HepG2 (cell line): ENCODE results near the gene ATF6. TPM values are rescaled to one million over a fixed set of nuclear protein-coding genes. Genes with fewer than 3 reads are reported as not detected.
A peak's percentile ranks its signal among the peaks of the same experiment; 100 is the strongest.

Source experiments
- ATAC-seq: fragments of 200-7000 bp; cut with Tn5 transposase; 3 replicates; pipeline ENCODE4 v1.9.1; 2020; ENCODE audit warnings: mild to moderate bottlenecking, moderate library complexity
- BruUV-seq: library from RNA; stranded (reverse); fragments of 400-500 nt; replicated peaks from 2 replicates; lab custom pipeline; 2021; lab: Mats Ljungman, UMichigan
- CTCF ChIA-PET: fragments of 300-600 bp; formaldehyde crosslinking; extraction: SDS; loops from one replicate; lab custom pipeline; 2021; ENCODE audit warnings: low total read pairs, inconsistent platforms, low intra/inter-chr PET ratio; lab: Yijun Ruan, JAX
- POLR2A ChIA-PET: fragments of 350-600 bp; sonication (Branson Sonifier 250); formaldehyde crosslinking; loops from one replicate; lab custom pipeline; 2020; ENCODE audit warnings: antibody characterized with exemption, inconsistent platforms; lab: Yijun Ruan, JAX
- DNase-seq: peaks from one replicate; pipeline ENCODE4 v3.0.0-alpha.2; 2015; ENCODE audit warnings: low spot score
- FAIRE-seq: peaks from 3 replicates; lab custom pipeline; 2011; peaks lifted over from hg19 to GRCh38; lab: Jason Lieb, UNC
- H2AFZ ChIP-seq: one replicate; pipeline ENCODE4 v1.6.1; 2011; ENCODE audit warnings: low read length, inconsistent platforms
- H3K27ac ChIP-seq: fragments of 300-600 bp; 3 replicates; pipeline ENCODE4 v1.8.0; 2011; ENCODE audit warnings: mixed run types, mild to moderate bottlenecking, mixed read lengths, low read length, inconsistent platforms; ENCODE audit not compliant: insufficient read depth; ENCODE audit errors: extremely low read length
- H3K27me3 ChIP-seq, 2 experiments: fragments of 200-600 bp in 1 of 2; 2 replicates in 1 of 2; 3 replicates in 1 of 2; pipeline versions ENCODE4 v1.6.0 to v1.8.0; 2011; ENCODE audit warnings: low read length in 2 of 2, mild to moderate bottlenecking in 2 of 2, moderate library complexity in 2 of 2, inconsistent platforms in 1 of 2; ENCODE audit not compliant: insufficient read depth in 2 of 2, control insufficient read depth in 1 of 2
- H3K36me3 ChIP-seq, 2 experiments: fragments of 200-600 bp in 1 of 2; replicated peaks in 1 of 2; 2 replicates in 1 of 2; 3 replicates in 1 of 2; pipeline versions ENCODE4 v1.5.1 to v1.8.0; 2011; ENCODE audit warnings: low read length in 2 of 2, inconsistent platforms in 1 of 2; ENCODE audit not compliant: insufficient read depth in 2 of 2, control insufficient read depth in 1 of 2
- H3K4me1 ChIP-seq: 2 replicates; pipeline ENCODE4 v1.5.1; 2012; ENCODE audit warnings: low read length, inconsistent platforms; ENCODE audit not compliant: insufficient read depth
- H3K4me2 ChIP-seq: 2 replicates; pipeline ENCODE4 v1.6.0; 2011; ENCODE audit warnings: low read depth, low read length, inconsistent platforms
- H3K4me3 ChIP-seq, 3 experiments: fragments of 200-600 bp in 1 of 3; sonication (generic), shearing (Covaris generic) in 1 of 3; replicated peaks in 1 of 3; 2 replicates each; pipeline ENCODE4 v1.5.1; 2011 to 2016; ENCODE audit warnings: low read length in 3 of 3, inconsistent platforms in 2 of 3, low read depth in 2 of 3, mild to moderate bottlenecking in 2 of 3, control low read depth in 1 of 3, mixed read lengths in 1 of 3; ENCODE audit not compliant: insufficient read depth in 1 of 3
- H3K79me2 ChIP-seq: one replicate; pipeline ENCODE4 v1.6.1; 2011; ENCODE audit warnings: low read length, inconsistent platforms; ENCODE audit not compliant: insufficient read depth
- H3K9ac ChIP-seq: 2 replicates; pipeline ENCODE4 v1.6.0; 2011; ENCODE audit warnings: mild to moderate bottlenecking, low read depth, low read length, inconsistent platforms; ENCODE audit not compliant: insufficient read depth
- H3K9me3 ChIP-seq: 2 replicates; pipeline ENCODE4 v1.5.1; 2012; ENCODE audit warnings: mild to moderate bottlenecking, low read length
- H4K20me1 ChIP-seq: 2 replicates; pipeline ENCODE4 v1.6.0; 2011; ENCODE audit warnings: inconsistent platforms, mild to moderate bottlenecking, low read length, moderate library complexity; ENCODE audit not compliant: insufficient read depth
- WGBS: methylation state at CpG from one replicate; pipeline ENCODE4 v1.1.6; 2017; ENCODE audit warnings: low lambda C conversion rate; 5-methylcytosine and 5-hydroxymethylcytosine counted together
- in situ Hi-C: cut with HindIII; loops from 2 replicates; pipeline ENCODE4 v1.10.0; 2017; ENCODE audit warnings: low pct_unique_long_range_greater_than_20kb; ENCODE audit not compliant: extremely low pct_ligation_motif_present
- intact Hi-C: fragments of 100-400 bp; cut with micrococcal nuclease; formaldehyde crosslinking; loops from one replicate; pipeline ENCODE4 v1.10.0; 2022; ENCODE audit not compliant: unreplicated experiment
- polyA plus RNA-seq, 8 experiments: library from polyadenylated mRNA; depleted of rRNA in 3 of 8; stranded (reverse) in 7 of 8; unstranded in 1 of 8; fragments of >200 nt; fragmentation: Illumina TruSeq in 4 of 8; extraction: Trizol in 4 of 8; gene quantifications; 2 replicates each; pipeline versions ENCODE4 v1.2.1 to v1.2.3, GENCODE V29; 2011 to 2016; ENCODE audit warnings: low read depth in 4 of 8, missing spikeins in 1 of 8, mixed read lengths in 1 of 8; ENCODE audit not compliant: insufficient read depth in 1 of 8
- total RNA-seq, 5 experiments: library from RNA; depleted of rRNA; stranded (reverse); fragments of >200 nt; fragmentation: Illumina TruSeq; extraction: Trizol; gene quantifications; 2 replicates each; pipeline ENCODE4 v1.2.3, GENCODE V29; 2016; ENCODE audit warnings: low read depth in 1 of 5
- TF ChIP-seq, protein P1 (sequence below): sonication (generic); formaldehyde crosslinking; IDR thresholded peaks from 2 replicates; pipeline ENCODE4 v1.9.0; 2021; ENCODE audit warnings: missing genetic modification reagents, borderline replicate concordance
- TF ChIP-seq, protein P2 (sequence below): IDR thresholded peaks from 2 replicates; pipeline ENCODE4 v1.6.1; 2018; ENCODE audit warnings: missing genetic modification reagents
- TF ChIP-seq, protein P3 (sequence below): sonication (generic); formaldehyde crosslinking; IDR thresholded peaks from 2 replicates; pipeline ENCODE4 v1.8.0; 2022; ENCODE audit warnings: mild to moderate bottlenecking, missing genetic modification reagents, moderate library complexity
- TF ChIP-seq, protein P4 (sequence below): sonication (generic); formaldehyde crosslinking; IDR thresholded peaks from 2 replicates; pipeline ENCODE4 v1.9.0; 2021; ENCODE audit warnings: mild to moderate bottlenecking, missing genetic modification reagents
- TF ChIP-seq, protein P5 (sequence below): sonication (generic); formaldehyde crosslinking; IDR thresholded peaks from 2 replicates; pipeline ENCODE4 v1.4.0; 2020; ENCODE audit warnings: missing genetic modification reagents, borderline replicate concordance

The ATF6 gene
- total and polyA plus RNA-seq, 2 of the 13 experiments (the other 11 are each of a cell fraction or from before 2014, with no cell fraction given) = 13.2 to 14.5 TPM

DNA sequence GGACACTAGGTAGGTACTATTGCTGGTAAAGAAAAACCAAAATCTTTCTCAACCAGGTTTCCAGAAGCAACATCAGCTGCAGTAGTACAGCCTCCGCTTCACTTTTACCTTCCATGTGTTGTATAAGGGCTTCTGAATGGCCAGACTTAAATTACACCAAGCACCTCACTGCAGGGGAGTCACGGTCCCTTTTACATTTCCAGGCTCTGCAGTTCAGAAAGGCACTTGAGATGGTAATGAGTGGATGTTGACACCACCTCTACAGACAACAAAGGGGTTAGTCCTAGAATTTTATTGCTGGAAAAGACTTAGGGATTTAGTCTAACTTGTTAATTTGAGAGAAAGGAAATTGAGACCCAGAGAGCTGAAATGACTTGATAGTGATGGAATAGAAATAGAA, 28.5 kb upstream of the ATF6 start (continued):
- TF ChIP-seq, protein P1, sequence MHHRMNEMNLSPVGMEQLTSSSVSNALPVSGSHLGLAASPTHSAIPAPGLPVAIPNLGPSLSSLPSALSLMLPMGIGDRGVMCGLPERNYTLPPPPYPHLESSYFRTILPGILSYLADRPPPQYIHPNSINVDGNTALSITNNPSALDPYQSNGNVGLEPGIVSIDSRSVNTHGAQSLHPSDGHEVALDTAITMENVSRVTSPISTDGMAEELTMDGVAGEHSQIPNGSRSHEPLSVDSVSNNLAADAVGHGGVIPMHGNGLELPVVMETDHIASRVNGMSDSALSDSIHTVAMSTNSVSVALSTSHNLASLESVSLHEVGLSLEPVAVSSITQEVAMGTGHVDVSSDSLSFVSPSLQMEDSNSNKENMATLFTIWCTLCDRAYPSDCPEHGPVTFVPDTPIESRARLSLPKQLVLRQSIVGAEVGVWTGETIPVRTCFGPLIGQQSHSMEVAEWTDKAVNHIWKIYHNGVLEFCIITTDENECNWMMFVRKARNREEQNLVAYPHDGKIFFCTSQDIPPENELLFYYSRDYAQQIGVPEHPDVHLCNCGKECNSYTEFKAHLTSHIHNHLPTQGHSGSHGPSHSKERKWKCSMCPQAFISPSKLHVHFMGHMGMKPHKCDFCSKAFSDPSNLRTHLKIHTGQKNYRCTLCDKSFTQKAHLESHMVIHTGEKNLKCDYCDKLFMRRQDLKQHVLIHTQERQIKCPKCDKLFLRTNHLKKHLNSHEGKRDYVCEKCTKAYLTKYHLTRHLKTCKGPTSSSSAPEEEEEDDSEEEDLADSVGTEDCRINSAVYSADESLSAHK (CRISPR knock-in tag) = no peak
- TF ChIP-seq, protein P2, sequence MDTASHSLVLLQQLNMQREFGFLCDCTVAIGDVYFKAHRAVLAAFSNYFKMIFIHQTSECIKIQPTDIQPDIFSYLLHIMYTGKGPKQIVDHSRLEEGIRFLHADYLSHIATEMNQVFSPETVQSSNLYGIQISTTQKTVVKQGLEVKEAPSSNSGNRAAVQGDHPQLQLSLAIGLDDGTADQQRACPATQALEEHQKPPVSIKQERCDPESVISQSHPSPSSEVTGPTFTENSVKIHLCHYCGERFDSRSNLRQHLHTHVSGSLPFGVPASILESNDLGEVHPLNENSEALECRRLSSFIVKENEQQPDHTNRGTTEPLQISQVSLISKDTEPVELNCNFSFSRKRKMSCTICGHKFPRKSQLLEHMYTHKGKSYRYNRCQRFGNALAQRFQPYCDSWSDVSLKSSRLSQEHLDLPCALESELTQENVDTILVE = no peak
- TF ChIP-seq, protein P3, sequence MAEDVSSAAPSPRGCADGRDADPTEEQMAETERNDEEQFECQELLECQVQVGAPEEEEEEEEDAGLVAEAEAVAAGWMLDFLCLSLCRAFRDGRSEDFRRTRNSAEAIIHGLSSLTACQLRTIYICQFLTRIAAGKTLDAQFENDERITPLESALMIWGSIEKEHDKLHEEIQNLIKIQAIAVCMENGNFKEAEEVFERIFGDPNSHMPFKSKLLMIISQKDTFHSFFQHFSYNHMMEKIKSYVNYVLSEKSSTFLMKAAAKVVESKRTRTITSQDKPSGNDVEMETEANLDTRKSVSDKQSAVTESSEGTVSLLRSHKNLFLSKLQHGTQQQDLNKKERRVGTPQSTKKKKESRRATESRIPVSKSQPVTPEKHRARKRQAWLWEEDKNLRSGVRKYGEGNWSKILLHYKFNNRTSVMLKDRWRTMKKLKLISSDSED (CRISPR knock-in tag) = no peak
- TF ChIP-seq, all 625 proteins: peak for 0

DNA sequence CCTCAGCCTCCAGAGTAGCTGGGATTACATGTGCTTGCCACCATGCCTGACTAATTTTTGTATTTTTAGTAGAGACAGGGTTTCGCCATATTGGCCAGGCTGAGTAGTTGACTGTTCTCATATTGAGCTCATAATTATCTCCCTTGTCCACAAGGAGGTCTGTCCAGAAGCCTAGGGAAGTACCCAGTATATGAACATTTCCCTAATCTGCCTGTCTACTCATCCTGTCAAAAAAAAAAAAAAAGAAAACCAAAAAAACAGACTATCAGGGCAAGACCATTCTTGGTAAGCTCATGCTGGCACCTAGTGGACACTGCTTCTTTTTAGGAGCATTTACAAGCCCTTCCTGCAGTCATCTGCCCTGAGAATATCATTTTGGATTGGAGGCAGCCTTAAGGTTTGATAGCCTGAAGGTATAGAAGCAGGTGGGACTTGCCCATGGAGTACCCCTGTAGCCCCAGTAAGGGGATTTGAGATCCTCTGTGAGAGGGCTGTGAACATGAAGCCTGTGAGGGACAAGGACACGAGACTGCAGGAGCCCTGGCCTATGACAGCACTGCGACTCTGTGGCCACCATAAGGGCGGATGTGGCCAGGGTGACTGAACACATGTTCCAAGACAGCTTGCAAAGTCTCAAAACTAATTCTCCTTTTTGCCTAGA, 27.4 kb upstream of the ATF6 start:
- no TSS peak for BruUV-seq
- no peak overlapping the region for H3K4me3 ChIP-seq
- H3K4me1 ChIP-seq = no peaks in the 10 kb centered on the region
- H3K9me3 ChIP-seq = no peaks in the 10 kb centered on the region
- 70% methylated on average over 4 of the region's 4 CpGs for WGBS
- FAIRE-seq (peak; percentile 18), DNase-seq (peak; percentile 35), ATAC-seq (peak; percentile 77)
- H3K4me2 ChIP-seq = no peak overlapping the region
- H3K36me3 ChIP-seq = no peaks in the 10 kb centered on the region
- H4K20me1 ChIP-seq = no peaks in the 10 kb centered on the region
- H3K27me3 ChIP-seq = no peaks in the 10 kb centered on the region; a peak in 2 of 5 replicates
- in situ Hi-C loops (no loop called here), intact Hi-C loops (no loop called here)
- ChIA-PET POLR2A (no interaction called here), CTCF (interaction anchor here (1.3 kb wide), 1 partner anchor 252 kb away, joined by 4 read pairs; no protein-coding TSS in a partner anchor)
- no peak overlapping the region for H3K9ac ChIP-seq
- H3K27ac ChIP-seq = no peak overlapping the region
- no peak overlapping the region for H2AFZ ChIP-seq
- no peaks in the 10 kb centered on the region for H3K79me2 ChIP-seq
- TF ChIP-seq, protein P4, sequence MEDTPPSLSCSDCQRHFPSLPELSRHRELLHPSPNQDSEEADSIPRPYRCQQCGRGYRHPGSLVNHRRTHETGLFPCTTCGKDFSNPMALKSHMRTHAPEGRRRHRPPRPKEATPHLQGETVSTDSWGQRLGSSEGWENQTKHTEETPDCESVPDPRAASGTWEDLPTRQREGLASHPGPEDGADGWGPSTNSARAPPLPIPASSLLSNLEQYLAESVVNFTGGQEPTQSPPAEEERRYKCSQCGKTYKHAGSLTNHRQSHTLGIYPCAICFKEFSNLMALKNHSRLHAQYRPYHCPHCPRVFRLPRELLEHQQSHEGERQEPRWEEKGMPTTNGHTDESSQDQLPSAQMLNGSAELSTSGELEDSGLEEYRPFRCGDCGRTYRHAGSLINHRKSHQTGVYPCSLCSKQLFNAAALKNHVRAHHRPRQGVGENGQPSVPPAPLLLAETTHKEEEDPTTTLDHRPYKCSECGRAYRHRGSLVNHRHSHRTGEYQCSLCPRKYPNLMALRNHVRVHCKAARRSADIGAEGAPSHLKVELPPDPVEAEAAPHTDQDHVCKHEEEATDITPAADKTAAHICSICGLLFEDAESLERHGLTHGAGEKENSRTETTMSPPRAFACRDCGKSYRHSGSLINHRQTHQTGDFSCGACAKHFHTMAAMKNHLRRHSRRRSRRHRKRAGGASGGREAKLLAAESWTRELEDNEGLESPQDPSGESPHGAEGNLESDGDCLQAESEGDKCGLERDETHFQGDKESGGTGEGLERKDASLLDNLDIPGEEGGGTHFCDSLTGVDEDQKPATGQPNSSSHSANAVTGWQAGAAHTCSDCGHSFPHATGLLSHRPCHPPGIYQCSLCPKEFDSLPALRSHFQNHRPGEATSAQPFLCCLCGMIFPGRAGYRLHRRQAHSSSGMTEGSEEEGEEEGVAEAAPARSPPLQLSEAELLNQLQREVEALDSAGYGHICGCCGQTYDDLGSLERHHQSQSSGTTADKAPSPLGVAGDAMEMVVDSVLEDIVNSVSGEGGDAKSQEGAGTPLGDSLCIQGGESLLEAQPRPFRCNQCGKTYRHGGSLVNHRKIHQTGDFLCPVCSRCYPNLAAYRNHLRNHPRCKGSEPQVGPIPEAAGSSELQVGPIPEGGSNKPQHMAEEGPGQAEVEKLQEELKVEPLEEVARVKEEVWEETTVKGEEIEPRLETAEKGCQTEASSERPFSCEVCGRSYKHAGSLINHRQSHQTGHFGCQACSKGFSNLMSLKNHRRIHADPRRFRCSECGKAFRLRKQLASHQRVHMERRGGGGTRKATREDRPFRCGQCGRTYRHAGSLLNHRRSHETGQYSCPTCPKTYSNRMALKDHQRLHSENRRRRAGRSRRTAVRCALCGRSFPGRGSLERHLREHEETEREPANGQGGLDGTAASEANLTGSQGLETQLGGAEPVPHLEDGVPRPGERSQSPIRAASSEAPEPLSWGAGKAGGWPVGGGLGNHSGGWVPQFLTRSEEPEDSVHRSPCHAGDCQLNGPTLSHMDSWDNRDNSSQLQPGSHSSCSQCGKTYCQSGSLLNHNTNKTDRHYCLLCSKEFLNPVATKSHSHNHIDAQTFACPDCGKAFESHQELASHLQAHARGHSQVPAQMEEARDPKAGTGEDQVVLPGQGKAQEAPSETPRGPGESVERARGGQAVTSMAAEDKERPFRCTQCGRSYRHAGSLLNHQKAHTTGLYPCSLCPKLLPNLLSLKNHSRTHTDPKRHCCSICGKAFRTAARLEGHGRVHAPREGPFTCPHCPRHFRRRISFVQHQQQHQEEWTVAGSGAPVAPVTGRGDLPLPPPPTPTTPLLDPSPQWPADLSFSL (CRISPR knock-in tag) = no peak
- TF ChIP-seq, protein P5, sequence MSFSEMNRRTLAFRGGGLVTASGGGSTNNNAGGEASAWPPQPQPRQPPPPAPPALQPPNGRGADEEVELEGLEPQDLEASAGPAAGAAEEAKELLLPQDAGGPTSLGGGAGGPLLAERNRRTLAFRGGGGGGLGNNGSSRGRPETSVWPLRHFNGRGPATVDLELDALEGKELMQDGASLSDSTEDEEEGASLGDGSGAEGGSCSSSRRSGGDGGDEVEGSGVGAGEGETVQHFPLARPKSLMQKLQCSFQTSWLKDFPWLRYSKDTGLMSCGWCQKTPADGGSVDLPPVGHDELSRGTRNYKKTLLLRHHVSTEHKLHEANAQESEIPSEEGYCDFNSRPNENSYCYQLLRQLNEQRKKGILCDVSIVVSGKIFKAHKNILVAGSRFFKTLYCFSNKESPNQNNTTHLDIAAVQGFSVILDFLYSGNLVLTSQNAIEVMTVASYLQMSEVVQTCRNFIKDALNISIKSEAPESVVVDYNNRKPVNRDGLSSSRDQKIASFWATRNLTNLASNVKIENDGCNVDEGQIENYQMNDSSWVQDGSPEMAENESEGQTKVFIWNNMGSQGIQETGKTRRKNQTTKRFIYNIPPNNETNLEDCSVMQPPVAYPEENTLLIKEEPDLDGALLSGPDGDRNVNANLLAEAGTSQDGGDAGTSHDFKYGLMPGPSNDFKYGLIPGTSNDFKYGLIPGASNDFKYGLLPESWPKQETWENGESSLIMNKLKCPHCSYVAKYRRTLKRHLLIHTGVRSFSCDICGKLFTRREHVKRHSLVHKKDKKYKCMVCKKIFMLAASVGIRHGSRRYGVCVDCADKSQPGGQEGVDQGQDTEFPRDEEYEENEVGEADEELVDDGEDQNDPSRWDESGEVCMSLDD (CRISPR knock-in tag) = no peak
